Effector CD8-positive, alpha-beta T cell (primary cell): ENCODE results near the gene CD300H.

Experiments used
- DNase-seq: peaks from one replicate; lab custom pipeline; 2025; lab: John Stamatoyannopoulos, UW

Gene CD300H

DNA sequence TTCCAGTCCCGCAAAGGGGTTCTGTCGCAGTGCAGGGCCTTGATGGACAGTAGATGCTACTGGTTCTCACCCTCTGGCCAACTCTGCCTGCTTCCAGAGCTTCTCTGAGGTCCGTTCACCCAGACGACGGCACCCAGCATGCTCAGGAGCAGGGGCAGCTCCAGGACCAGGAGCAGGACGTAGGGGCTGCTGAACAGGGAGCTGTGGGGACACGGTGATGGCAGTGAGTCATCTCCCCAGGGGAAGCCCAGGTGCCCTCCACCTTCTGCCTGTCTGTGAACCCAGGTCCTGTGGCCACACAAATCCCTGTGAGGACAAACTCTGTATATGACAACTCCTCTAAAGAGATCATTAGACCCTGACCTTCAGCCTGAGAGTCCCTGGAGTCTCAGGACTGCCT lies 18.0 kb downstream of the CD300H start:
- DNase-seq: no peak

DNA sequence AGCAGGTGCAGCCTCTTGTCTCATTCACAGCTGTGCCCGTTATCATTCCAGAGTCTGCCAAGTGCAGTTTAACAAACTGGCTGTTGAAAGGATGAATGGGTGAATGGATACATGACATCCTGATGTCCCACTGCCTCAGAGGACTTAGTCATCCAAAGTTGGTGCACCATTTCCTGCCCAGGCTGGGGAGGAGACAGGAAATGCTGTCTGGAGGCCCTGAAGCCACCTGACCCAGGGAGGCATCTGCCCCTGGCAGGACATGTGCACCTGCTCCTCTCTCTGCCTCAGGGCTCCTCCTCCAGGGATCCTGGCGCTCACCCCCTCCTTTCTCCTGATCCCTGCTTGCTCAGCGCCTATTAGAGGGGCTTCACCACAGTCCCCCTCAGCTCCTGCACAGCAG lies 19.6 kb downstream of the CD300H start:
- no peak for DNase-seq

DNA sequence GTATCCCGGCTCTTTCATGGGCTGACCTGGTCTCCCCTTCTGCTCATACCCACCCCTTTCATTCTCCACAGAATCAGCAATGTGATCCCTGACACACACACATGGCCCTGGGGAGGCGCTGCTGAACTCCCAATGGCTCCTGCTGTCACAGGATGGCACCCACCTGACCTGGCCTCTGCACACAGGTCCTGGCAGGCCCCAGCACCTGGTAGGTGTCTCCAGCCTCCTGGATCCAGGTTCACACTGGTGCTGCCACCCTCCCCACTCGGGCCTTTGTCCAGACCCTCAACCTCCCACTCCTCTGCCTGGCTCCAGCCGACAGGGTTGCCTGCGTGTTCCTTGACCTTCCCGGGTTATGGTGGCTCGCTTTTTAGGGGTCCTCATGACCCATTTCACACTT lies 20.0 kb downstream of the CD300H start:
- DNase-seq: no peak

DNA sequence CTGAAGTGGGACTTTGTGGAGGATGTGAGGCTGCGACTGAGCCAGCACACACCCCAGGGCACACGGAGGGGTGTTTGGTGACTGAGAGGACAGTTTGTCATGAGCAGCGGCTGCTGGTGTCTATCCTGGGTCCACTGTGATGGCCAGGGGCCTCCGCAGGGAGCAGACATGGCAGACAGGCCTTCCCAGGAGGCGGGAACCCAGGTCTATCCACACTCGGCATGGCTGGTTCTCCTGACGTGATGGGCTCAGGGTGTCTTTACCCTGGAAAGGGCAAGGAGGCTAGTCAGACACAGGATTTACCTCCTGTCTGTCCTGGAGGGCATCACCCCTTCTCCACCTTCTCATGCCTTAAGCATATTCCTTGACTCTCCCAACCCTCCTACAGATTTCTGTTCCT lies 20.7 kb downstream of the CD300H start:
- no peak for DNase-seq

DNA sequence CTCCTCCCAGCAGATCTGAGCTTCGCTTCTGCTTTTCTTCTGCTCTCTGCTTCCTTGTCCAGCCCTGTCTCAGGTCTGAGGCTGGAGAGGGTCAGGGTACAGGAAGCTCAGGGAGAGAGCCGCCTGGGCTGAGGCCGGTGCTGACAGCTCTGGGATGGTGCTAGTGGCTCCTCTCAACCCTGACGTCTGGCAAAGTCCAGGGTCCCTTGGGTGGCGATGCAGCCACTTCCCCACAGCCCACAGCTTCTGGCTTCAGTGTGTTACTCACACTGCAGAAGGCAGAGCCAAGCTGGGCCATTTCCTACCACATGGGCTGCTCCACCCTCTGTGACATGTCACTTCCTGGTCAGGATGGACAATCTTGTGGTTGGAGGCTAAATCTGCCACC lies 21.5 kb downstream of the CD300H start, which contains the start of gene CD300C:
Gene CD300C, minus strand, starts transcription at position 273 of the 388 bp plus-strand sequence. CDS start 333 bp downstream, outside the sequence.
- no peak for DNase-seq

DNA sequence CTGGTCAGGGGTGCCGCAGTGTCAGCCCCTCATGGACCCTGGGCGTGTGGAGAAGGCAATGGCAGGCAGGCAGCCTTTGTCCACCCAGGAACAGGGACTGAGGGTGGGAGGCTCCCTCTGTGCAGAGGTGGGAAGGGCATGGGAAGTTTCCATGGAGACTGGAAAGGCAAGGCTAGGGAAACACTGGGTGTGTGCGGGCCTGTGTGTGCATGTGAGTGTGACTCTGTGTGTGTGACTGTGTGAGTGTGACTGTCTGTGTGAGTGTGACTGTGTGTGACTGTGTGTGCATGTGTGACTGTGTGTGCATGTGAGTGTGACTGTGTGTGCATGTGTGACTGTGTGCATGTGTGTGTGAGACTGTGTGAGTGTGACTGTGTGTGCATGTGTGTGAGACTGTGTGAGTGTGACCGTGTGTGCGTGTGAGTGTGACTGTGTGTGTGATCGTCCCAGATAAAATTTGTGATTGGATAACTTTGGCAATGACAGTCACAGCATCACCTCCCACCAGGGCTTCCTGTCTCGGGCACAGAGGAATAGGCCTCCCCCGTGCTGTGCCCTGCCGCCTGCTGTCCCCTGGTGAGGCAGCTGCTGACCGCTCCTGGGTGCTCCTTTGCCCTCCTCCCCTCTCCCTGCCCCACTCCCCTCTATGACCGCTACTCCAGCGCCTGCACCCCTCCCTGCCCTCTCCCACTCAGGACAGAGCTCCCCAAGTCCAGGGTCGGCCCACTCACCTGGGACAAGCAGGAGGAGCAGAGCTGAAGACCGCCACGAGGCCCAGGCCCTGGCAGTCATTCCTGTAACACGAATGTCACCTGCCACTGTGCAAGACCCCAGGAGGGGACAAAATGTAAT lies 22.1 kb downstream of the CD300H start:
- DNase-seq: no peak

DNA sequence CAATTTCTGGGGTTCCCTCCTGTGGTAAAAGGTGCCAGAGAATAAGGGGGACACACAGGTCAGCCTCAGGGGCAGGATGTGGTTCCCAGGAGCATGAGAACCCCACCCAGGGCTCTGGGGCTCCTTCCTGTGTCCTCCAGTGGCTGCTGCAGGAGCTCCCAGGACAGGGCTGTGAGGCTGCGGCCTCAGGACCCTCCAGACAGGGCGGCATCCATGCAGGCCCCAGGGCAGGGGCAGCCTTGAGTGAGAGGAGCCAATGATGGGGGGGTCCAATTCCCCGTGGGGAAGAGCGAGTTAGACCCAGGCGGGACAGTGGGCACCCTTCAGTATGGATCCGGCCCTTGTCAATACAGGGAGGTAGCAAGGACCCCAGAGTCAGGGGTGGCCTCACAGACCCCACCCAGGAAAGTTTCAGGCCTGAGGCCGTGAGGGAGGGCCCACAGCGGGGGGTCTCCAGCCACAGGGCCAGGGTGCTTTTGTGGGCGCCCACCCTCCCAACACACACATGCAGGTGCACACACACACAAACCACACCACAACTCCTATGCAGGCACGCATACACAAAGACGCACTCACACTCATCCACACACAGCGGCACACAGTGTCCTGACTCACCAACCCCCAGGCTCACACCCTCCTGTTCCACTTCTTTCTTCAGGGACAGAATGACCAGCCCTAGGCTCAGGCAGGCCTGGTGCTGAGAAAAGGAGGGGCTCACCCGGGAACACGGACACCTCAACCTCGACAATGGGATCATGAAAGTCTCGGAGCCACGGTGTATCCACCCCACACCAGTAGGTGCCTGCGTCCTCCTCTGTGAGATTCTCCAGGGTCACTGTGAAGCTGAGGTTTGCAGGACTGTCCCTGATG lies 23.2 kb downstream of the CD300H start:
- no peak for DNase-seq

DNA sequence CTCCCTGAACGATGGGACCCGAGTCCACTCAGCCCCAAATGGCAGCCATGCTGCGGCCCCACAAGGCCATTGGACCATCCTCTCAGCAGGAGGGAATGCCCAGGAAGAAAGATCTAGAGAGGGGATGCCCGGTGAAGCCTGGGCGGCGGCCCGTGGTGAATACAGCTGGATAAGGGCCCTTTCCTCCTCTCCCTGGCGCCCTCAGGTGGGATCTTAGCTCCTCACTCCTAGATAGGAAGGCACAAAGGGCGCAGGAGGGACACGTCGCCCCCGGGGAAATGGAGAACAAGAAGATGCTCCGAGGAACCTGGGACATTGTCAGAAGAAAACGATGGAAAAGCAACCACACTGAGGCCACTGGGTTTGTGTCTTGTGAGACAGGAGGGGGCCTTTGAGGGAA lies 23.9 kb downstream of the CD300H start:
- DNase-seq: no peak

DNA sequence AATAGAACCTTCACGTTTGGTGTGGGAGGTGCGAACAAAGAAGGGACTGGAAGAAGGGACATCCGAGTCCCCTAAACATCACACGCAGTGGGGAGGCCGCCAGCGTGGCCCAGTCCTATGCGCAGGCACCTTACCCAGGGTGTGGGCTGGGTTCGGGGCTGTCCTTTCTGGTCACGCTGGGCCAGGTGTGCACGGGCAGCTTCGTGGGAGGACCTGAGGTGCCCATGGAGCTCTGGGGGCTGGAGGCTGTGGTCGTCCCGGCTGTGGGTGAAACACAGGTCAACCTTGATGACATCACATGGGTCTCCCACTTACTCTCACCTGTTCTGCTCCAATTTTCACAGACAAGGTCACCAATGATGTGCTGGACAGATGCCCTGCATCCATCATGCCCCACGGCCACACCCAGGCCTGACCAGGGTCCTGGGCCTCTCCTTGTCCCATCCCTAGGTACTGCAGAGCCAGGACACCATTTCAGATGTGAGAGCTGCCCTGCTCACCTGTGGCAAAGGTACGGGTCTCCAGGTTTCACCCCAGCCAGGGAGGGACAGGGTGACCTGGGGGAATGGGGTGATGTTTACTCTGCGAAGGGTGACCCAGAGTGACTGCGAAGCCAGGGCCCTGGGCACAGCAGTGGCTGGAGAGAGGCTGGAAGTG lies 24.5 kb downstream of the CD300H start:
- no peak for DNase-seq

DNA sequence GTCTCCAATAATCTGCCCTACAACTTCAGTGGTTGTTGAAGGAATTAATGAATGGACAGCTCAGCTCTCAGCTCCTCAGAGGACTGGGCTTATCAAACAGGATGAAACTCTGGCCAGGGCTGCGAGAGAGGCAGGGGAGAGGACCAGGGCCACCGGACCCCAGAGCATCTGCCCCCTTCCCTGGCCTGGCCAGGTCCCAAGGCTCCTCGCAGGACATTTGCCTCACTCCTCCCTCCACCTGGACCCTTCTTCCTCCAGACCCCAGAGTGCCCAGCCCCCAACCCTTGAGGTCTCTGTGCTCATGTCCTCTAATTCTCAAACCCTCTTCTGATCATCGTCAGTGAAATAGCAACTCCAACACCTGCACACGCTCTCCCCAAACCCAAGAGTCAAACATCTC lies 25.1 kb downstream of the CD300H start:
- DNase-seq: no peak

DNA sequence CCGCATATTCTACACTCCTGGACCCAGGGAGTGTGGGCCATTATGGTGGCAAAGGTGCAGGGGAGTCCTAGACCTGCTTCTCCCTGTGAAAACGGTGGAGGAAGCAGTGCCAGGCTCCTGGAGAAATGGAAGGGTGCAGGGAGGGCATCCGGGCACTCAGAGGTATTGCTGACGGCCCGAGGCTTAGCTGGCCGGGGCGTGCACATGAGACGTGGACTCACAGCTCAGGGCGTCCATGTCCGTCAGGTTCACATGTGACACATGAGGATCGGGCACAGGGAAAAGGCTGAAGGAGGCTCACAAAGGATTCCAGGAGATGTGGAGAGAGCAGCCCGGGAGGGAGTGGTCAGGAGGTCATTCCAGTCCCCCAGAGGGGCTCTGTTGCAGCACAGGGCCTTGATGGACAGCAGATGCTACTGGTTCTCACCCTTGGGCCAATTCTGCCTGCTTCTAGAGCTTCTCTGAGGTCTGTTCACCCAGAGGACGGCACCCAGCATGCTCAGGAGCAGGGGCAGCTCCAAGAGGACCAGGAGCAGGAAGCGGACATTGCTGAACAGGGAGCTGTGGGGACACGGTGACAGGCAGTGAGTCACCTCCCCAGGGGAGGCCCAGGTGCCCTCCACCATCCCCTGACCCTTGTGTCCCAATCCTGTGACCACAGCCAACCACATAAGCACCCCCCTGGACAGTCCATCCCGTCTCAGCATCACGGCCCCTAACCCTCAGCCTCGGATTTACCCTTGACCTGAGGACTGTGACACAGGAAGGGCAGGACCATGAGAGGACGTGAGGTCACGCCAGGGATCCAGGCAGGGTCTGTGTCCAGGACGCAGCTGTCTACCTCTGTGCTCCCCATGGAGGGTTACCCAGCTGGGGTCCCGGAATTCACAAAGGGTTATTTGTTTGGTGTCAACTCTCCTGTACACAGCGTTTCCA lies 25.9 kb downstream of the CD300H start:
- no peak for DNase-seq

DNA sequence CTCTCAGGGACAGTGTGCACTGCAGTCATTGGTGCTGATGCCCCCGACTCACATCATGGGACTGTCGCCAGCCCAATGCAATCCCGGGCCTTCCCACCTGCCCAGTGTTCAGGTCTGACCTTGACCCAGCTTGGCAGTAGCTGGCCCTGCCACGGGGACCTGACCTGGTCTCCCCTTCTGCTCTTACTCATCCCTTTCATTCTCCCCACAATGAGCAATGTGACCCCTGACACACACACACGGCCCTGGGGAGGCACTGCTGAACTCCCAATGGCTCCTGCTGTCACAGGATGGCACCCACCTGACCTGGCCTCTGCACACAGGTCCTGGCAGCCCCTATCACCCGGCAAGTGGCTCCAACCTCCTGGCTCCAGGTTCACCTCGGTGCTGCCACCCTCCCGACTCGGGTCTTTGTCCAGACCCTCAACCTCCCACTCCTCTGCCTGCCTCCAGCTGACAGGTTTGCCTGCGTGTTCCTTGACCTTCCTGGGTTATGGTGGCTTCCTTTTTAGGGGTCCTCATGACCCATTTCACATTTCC lies 28.0 kb downstream of the CD300H start:
- no peak for DNase-seq

DNA sequence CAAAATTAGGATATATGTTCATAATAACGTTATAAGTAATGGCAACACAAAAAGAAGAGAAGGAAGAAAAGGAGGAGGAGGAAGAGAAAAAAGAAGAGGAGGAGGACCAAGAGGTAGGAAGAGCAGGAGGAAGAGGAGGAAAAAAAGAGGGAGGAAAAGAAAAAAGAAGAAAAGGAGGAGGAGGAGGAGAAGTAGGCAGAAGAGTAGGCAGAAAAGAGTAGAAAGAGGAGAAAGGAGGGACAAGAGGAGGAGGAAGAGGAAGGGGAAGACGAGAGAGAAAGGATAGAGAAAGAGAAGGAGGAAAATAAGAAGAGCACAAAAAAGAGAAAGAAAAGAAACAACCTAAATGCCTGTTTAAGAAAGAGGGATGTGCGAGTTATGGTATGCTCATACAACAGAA lies 30.4 kb downstream of the CD300H start:
- DNase-seq: no peak

DNA sequence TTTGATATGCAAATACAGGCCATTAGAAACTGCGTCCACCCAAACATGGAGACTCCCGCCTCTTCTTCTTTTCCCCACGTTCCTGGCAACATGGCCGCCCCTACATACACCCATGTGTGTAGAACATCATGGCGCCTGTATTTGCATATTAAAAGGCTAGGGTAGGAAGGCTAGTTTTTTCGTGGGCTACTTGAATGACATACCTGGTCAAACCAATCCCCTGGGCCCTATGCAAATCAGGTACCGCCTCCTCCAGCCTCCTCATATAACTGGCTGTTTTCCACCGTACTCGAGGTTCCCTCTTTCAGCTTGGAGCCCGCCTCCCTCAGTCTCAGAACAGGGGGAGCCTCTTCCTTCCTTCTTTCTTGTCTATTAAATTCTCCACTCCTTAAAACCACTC lies 35.2 kb downstream of the CD300H start:
- DNase-seq: no peak

DNA sequence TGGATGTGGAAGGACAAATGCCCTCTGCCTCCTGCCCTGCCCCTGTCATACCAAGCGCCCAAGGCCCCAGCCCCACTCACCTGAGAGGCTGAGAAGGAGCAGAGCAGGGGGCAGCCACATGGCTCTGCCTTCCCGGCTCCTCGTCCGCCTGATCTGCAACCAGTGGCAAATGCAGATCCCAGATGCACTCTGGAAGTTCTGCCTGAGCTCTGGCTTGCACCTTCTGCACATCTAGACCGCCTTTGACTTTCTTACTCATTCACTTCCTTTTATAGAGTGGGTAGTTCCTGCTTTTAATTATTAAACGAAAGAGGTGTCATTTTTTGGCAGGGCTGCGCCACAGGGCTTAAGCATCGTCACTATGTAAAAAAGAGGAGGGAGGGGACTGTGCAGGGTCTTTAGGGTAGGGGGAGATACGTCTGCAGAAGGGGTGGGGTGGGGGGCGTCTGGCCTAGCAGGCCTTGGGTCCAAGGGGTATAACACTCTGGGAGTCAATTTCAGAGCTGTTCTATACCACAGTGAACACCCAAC lies 36.0 kb downstream of the CD300H start, which contains the start of gene CD300LB:
Gene CD300LB, minus strand, starts transcription at position 245 of the 531 bp plus-strand sequence. Its CDS starts 125 bp downstream, at position 120.
- no peak for DNase-seq

DNA sequence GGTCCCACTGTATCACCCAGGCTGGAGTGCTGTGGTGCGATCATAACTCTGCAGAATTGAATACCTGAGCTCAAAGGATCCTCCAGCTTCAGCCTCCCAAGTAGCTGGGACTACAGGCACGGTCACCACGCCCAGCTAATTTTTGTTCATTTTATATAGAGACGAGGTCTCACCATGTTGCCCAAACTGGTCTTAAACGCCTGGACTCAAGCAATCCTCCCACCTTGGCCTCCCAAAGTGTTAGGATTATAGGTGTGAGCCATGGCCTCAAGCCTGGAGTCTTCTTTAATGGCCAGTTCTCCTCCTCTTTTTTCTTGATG lies 36.5 kb downstream of the CD300H start:
- DNase-seq: no peak

DNA sequence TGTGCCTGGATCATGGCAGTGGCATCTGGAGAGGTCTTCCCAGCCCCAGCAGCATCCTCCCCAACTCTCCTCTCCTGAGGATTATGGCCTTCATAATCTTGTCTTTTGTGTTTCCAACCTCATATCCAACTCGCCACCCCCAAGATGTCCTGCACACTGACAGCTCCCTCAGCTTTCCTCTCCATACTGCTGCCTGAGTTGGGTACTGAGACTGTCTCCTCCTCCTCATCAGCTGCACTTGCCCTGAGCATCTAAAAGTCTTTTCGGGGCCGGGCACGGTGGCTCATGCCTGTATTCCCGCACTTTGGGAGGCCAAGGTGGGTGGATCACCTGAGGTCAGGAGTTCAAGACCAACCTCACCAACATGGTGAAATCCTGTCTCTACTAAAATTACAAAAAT lies 38.1 kb downstream of the CD300H start:
- DNase-seq: no peak

DNA sequence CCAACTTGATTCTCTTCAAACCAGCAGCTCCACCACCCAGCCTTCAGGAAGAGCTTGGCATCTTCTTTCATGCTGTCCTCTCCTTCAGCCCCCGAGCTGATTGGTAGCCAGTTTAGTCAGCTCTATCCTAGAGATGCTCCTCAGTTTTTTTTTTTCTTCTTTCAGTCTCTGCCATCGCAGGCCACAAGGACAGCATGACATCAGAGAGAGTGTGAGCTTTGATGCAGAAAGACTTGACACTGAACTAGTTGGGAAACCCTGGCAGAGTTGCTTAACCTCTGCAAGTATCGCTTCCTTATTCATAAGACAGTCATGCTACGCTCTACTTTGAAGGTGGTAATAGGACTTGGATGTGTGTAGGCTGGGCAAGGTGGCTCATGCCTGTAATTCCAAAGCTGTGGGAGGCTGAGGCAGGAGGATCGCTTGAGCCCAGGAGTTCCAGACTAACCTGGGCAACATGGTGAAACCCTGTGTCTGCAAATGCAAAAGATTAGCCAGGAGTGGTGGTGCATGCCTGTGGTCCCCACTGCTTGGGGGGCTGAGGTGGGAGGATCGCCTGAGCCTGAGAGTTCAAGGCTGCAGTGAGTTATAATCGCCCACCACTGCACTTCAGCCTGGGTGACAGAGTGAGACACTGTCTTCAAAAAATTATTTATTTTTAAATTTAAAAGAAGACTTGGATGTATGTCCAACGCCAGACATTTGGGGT lies 38.7 kb downstream of the CD300H start:
- DNase-seq: no peak

DNA sequence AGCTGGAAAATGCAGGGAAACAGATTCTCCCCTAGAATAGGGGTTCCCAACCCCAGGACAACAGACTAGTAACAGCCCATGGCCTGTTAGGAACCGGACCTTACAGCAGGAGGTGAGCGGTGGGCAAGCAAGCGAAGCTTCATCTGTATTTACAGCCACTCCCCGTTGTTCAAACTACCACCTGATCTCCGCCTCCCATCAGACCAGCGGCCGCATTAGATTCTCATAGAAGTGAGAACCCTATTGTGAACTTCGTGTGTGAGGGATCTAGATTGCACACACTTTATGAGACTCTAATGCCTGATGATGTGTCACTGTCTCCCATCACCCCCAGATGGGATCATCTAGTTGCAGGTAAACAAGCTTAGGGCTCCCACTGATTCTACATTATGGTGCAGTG lies 39.6 kb downstream of the CD300H start:
- no peak for DNase-seq

DNA sequence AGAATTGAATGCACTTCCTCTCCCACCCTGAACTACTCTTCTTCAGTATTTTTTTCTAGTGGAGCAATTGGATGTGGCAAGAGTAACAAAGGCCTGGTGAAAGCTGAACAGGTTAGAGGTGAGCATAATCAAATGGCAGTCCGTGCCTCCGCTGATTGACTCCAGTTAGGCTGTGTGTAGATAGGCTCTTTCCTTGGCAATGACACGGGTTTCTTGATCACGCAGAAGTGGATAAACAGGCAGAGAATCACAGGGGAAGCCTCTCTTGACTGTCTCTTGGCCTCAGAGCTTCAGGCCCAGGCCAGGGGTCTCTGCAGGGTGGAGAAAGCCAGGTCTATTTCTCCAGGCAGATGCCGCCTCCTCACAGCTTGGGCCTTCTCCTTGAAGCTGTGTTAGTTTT lies 40.2 kb downstream of the CD300H start:
- no peak for DNase-seq
